HepG2 (cell line): ENCODE results near the gene GTF2F1. TPM values are rescaled to one million over a fixed set of nuclear protein-coding genes. Genes with fewer than 3 reads are reported as not detected.

Experiments
- ASH2L ChIP-seq: fragments of 300-600, 200-600 bp; sonication (generic); IDR thresholded peaks from 2 replicates; pipeline ENCODE4 v1.7.0; 2017; ENCODE audit warnings: low read depth, mild to moderate bottlenecking, moderate library complexity, mixed read lengths, low read length; ENCODE audit not compliant: insufficient read length
- BORCS8-MEF2B ChIP-seq: sonication (generic); formaldehyde crosslinking; IDR thresholded peaks from 2 replicates; pipeline ENCODE4 v1.8.0; 2022; ENCODE audit warnings: mild to moderate bottlenecking, missing genetic modification reagents
- CENPT ChIP-seq: sonication (generic); formaldehyde crosslinking; IDR thresholded peaks from 2 replicates; pipeline ENCODE4 v1.8.0; 2022; ENCODE audit warnings: low read depth, mild to moderate bottlenecking, moderate library complexity, missing genetic modification reagents
- GABPB1 ChIP-seq: IDR thresholded peaks from 2 replicates; pipeline ENCODE4 v1.6.1; 2016; ENCODE audit warnings: mild to moderate bottlenecking, missing genetic modification reagents, moderate library complexity, missing compliant biosample characterization
- HES4 ChIP-seq: sonication (generic); formaldehyde crosslinking; IDR thresholded peaks from 2 replicates; pipeline ENCODE4 v1.9.0; 2021; ENCODE audit warnings: mild to moderate bottlenecking, missing genetic modification reagents, borderline replicate concordance
- HNF4G ChIP-seq, 2 experiments: sonication (generic) in 1 of 2; formaldehyde crosslinking in 1 of 2; IDR thresholded peaks; 2 replicates each; pipeline versions ENCODE4 v1.4.0 to v1.6.1; 2011 to 2020; ENCODE audit warnings: borderline replicate concordance in 2 of 2, low read depth in 2 of 2, mild to moderate bottlenecking in 2 of 2, low read length in 1 of 2, missing genetic modification reagents in 1 of 2, moderate library complexity in 1 of 2
- KLF16 ChIP-seq, 2 experiments: sonication (generic) in 1 of 2; formaldehyde crosslinking in 1 of 2; IDR thresholded peaks; 2 replicates each; pipeline versions ENCODE4 v1.6.1 to v1.8.0; 2016 to 2023; ENCODE audit warnings: missing genetic modification reagents in 2 of 2, missing compliant biosample characterization in 1 of 2
- KMT2B ChIP-seq: IDR thresholded peaks from 2 replicates; pipeline ENCODE4 v1.6.1; 2016; ENCODE audit warnings: missing genetic modification reagents, missing compliant biosample characterization
- MAFK ChIP-seq, 2 experiments: IDR thresholded peaks in 1 of 2; conservative IDR thresholded peaks in 1 of 2; 2 replicates each; pipeline ENCODE4 v1.6.1; 2011; ENCODE audit warnings: improper control_type of control experiment in 2 of 2, low read length in 2 of 2
- MIER2 ChIP-seq: IDR thresholded peaks from 2 replicates; pipeline ENCODE4 v1.6.1; 2016; ENCODE audit warnings: missing biosample characterization, missing genetic modification reagents
- POLR2AphosphoS2 ChIP-seq: IDR thresholded peaks from 2 replicates; pipeline ENCODE4 v1.6.1; 2011; ENCODE audit warnings: low read depth, low read length, improper control_type of control experiment
- SIX4 ChIP-seq: sonication (generic); formaldehyde crosslinking; IDR thresholded peaks from 2 replicates; pipeline ENCODE4 v1.4.0; 2020; ENCODE audit warnings: missing genetic modification reagents
- STAG1 ChIP-seq: sonication (generic); formaldehyde crosslinking; IDR thresholded peaks from 2 replicates; pipeline ENCODE4 v1.4.0; 2020; ENCODE audit warnings: missing genetic modification reagents
- U2AF1 ChIP-seq: fragments of 200-400 bp; formaldehyde crosslinking; optimal IDR thresholded peaks from 2 replicates; pipeline ENCODE3; 2017; ENCODE audit warnings: mild to moderate bottlenecking, low read depth, low read length
- ZBTB44 ChIP-seq: sonication (generic); formaldehyde crosslinking; IDR thresholded peaks from 2 replicates; pipeline ENCODE4 v1.4.0; 2020; ENCODE audit warnings: missing genetic modification reagents
- ZBTB7A ChIP-seq: sonication (generic); formaldehyde crosslinking; IDR thresholded peaks from 2 replicates; pipeline ENCODE4 v1.8.0; 2022; ENCODE audit warnings: mild to moderate bottlenecking, missing genetic modification reagents
- ZFP82 ChIP-seq: sonication (generic); formaldehyde crosslinking; IDR thresholded peaks from 2 replicates; pipeline ENCODE4 v1.5.1; 2020; ENCODE audit warnings: mild to moderate bottlenecking, missing genetic modification reagents, borderline replicate concordance
- ZHX1 ChIP-seq: sonication (generic); formaldehyde crosslinking; IDR thresholded peaks from 2 replicates; pipeline ENCODE4 v1.8.1; 2022; ENCODE audit warnings: low read depth, mild to moderate bottlenecking, missing genetic modification reagents
- ZNF276 ChIP-seq: sonication (generic); formaldehyde crosslinking; IDR thresholded peaks from 2 replicates; pipeline ENCODE4 v1.4.0; 2020; ENCODE audit warnings: mild to moderate bottlenecking, low read depth, missing genetic modification reagents
- ZNF510 ChIP-seq: sonication (generic); formaldehyde crosslinking; IDR thresholded peaks from 2 replicates; pipeline ENCODE4 v1.4.0; 2020; ENCODE audit warnings: low read depth, mild to moderate bottlenecking, missing genetic modification reagents
- ZNF772 ChIP-seq: sonication (generic); formaldehyde crosslinking; IDR thresholded peaks from 2 replicates; pipeline ENCODE4 v1.5.0; 2020; ENCODE audit warnings: mild to moderate bottlenecking, missing genetic modification reagents
- ZSCAN21 ChIP-seq: sonication (generic); formaldehyde crosslinking; IDR thresholded peaks from 2 replicates; pipeline ENCODE4 v1.8.0; 2022; ENCODE audit warnings: mild to moderate bottlenecking, missing genetic modification reagents, moderate library complexity, borderline replicate concordance
- polyA plus RNA-seq, 8 experiments: library from polyadenylated mRNA; depleted of rRNA in 3 of 8; stranded (reverse) in 7 of 8; unstranded in 1 of 8; fragments of >200 nt; fragmentation: Illumina TruSeq in 4 of 8; extraction: Trizol in 4 of 8; gene quantifications; 2 replicates each; pipeline versions ENCODE4 v1.2.1 to v1.2.3, GENCODE V29; 2011 to 2016; ENCODE audit warnings: low read depth in 4 of 8, missing spikeins in 1 of 8, mixed read lengths in 1 of 8; ENCODE audit not compliant: insufficient read depth in 1 of 8
- total RNA-seq, 5 experiments: library from RNA; depleted of rRNA; stranded (reverse); fragments of >200 nt; fragmentation: Illumina TruSeq; extraction: Trizol; gene quantifications; 2 replicates each; pipeline ENCODE4 v1.2.3, GENCODE V29; 2016; ENCODE audit warnings: low read depth in 1 of 5

The GTF2F1 gene
- total and polyA plus RNA-seq, 2 of the 13 experiments (the other 11 are each of a cell fraction or from before 2014, with no cell fraction given) = 27.8 to 34.1 TPM

GRCh38 chr19:6393074-6393982, at the start of gene GTF2F1 (continued):
- peak in 1 of 2 experiments; percentile 66; a peak in 2 of 4 replicates for TF ChIP-seq KLF16 (CRISPR knock-in tag; IDR thresholded peaks at IDR 0.05)
- 0 out of 2 replicates have a peak, but pooled peaks have one; percentile 45 for TF ChIP-seq SIX4
- TF ChIP-seq HES4 (CRISPR knock-in tag) = peak; percentile 41; the same call in 1 of the 2 replicates
- TF ChIP-seq GABPB1 = peak; percentile 99
- TF ChIP-seq ASH2L = peak; percentile 71
- TF ChIP-seq HNF4G (IDR thresholded peaks at IDR 0.05; ENCODE audit: borderline replicate concordance, low read depth, low read length) = no peak
- TF ChIP-seq HNF4G (CRISPR knock-in tag; IDR thresholded peaks at IDR 0.05; ENCODE audit: borderline replicate concordance, low read depth) = 0 out of 2 replicates have a peak, but pooled peaks have one; percentile 12
- 0 out of 2 replicates have a peak, but pooled peaks have one; percentile 49 for TF ChIP-seq ZNF510 (CRISPR knock-in tag)
- peak; percentile 76 for TF ChIP-seq ZBTB7A (CRISPR knock-in tag)
- TF ChIP-seq MAFK (conservative IDR thresholded peaks at IDR 0.05 in 1 of 2, IDR thresholded peaks at IDR 0.05 in 1 of 2; ENCODE audit: low read length in 2 of 2) = no peak
- TF ChIP-seq KMT2B (CRISPR knock-in tag) = peak; percentile 50
- TF ChIP-seq U2AF1 = no peak
- no peak for TF ChIP-seq ZFP82 (CRISPR knock-in tag)
- TF ChIP-seq ZHX1 (CRISPR knock-in tag) = peak; percentile 30; the same call in 1 of the 2 replicates
- 0 out of 2 replicates have a peak, but pooled peaks have one; percentile 20 for TF ChIP-seq STAG1
- peak; percentile 50; the same call in 1 of the 2 replicates for TF ChIP-seq ZBTB44 (CRISPR knock-in tag)
- no peak for TF ChIP-seq CENPT
- TF ChIP-seq BORCS8-MEF2B = 0 out of 2 replicates have a peak, but pooled peaks have one; percentile 22
- TF ChIP-seq ZNF772 (CRISPR knock-in tag) = no peak; the same call in 1 of the 2 replicates
- no peak for TF ChIP-seq MIER2
- no peak for TF ChIP-seq ZNF276 (CRISPR knock-in tag)
- no peak for TF ChIP-seq POLR2AphosphoS2
- no peak; the same call in 1 of the 2 replicates for TF ChIP-seq ZSCAN21 (CRISPR knock-in tag)
